ENCODE data around the gene COL5A2. TPM values are rescaled to one million over a fixed set of nuclear protein-coding genes. Genes with fewer than 3 reads are reported as not detected.

COL5A2 gene
- polyA plus RNA-seq, 1 donor from 2014 or later: 3.6 TPM

DNA sequence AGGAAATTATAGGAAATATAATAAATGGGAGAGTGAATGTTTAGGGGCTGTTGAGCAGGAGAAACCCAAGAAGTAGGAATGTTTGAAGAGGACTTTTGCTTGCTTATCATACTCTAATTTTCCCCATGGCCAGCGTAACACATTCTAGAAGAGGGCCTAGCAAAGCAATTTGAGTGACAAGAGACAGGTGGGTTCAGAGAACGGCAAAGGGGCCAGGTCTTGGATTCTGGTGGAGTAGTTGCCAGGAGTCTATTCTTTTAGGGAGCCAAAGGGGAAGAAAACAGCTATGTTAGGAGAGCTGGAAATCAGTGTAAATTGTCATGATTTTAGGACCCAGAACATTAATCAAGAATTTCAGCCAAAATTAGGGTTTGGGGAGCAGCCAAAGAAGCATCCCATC, 96.5 kb downstream of the COL5A2 start:
- Histone ChIP-seq H2AFZ (ENCODE audit: low read depth, low read length) (no peak overlapping the region), H3K79me2 (replicated peaks; ENCODE audit: insufficient read depth, low read length) (no peaks in the 10 kb centered on the region), H3K9me2 (ENCODE audit: insufficient read depth, low read length) (no peaks in the 10 kb centered on the region), H3K36me3 (ENCODE audit: insufficient read depth, low read length) (no peaks in the 10 kb centered on the region), H3K9me3 (ENCODE audit: low read length) (no peaks in the 10 kb centered on the region), H4K20me1 (ENCODE audit: insufficient read depth) (no peaks in the 10 kb centered on the region), H3K9ac (ENCODE audit: low read length) (no peak overlapping the region), H3K4me2 (ENCODE audit: low read length) (no peak overlapping the region), H3K27ac (ENCODE audit: low read length) (no peak overlapping the region), H3K27me3 (ENCODE audit: insufficient read depth, low read depth, low read length) (no peaks in the 10 kb centered on the region), H3K4me3 (ENCODE audit: low read length) (no peak overlapping the region), H3F3A (ENCODE audit: insufficient read depth, low read length, poor library complexity, severe bottlenecking) (no peaks in the 10 kb centered on the region)
- TF ChIP-seq RAD21 (conservative IDR thresholded peaks at IDR 0.05): no peak
- no peak for TF ChIP-seq SMC3 (conservative IDR thresholded peaks at IDR 0.05; ENCODE audit: poor library complexity)
- TF ChIP-seq, protein P1, sequence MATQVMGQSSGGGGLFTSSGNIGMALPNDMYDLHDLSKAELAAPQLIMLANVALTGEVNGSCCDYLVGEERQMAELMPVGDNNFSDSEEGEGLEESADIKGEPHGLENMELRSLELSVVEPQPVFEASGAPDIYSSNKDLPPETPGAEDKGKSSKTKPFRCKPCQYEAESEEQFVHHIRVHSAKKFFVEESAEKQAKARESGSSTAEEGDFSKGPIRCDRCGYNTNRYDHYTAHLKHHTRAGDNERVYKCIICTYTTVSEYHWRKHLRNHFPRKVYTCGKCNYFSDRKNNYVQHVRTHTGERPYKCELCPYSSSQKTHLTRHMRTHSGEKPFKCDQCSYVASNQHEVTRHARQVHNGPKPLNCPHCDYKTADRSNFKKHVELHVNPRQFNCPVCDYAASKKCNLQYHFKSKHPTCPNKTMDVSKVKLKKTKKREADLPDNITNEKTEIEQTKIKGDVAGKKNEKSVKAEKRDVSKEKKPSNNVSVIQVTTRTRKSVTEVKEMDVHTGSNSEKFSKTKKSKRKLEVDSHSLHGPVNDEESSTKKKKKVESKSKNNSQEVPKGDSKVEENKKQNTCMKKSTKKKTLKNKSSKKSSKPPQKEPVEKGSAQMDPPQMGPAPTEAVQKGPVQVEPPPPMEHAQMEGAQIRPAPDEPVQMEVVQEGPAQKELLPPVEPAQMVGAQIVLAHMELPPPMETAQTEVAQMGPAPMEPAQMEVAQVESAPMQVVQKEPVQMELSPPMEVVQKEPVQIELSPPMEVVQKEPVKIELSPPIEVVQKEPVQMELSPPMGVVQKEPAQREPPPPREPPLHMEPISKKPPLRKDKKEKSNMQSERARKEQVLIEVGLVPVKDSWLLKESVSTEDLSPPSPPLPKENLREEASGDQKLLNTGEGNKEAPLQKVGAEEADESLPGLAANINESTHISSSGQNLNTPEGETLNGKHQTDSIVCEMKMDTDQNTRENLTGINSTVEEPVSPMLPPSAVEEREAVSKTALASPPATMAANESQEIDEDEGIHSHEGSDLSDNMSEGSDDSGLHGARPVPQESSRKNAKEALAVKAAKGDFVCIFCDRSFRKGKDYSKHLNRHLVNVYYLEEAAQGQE (IDR thresholded peaks at IDR 0.05; ENCODE audit: borderline replicate concordance): no peak
- no peak for TF ChIP-seq POLR2AphosphoS5 (IDR thresholded peaks at IDR 0.05)
- no peak for TF ChIP-seq TAF1 (IDR thresholded peaks at IDR 0.05; ENCODE audit: low read depth)
- TF ChIP-seq, protein P2, sequence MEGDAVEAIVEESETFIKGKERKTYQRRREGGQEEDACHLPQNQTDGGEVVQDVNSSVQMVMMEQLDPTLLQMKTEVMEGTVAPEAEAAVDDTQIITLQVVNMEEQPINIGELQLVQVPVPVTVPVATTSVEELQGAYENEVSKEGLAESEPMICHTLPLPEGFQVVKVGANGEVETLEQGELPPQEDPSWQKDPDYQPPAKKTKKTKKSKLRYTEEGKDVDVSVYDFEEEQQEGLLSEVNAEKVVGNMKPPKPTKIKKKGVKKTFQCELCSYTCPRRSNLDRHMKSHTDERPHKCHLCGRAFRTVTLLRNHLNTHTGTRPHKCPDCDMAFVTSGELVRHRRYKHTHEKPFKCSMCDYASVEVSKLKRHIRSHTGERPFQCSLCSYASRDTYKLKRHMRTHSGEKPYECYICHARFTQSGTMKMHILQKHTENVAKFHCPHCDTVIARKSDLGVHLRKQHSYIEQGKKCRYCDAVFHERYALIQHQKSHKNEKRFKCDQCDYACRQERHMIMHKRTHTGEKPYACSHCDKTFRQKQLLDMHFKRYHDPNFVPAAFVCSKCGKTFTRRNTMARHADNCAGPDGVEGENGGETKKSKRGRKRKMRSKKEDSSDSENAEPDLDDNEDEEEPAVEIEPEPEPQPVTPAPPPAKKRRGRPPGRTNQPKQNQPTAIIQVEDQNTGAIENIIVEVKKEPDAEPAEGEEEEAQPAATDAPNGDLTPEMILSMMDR (IDR thresholded peaks at IDR 0.05; ENCODE audit: poor library complexity, severe bottlenecking): no peak
- no peak for TF ChIP-seq EZH2 (IDR thresholded peaks at IDR 0.05; ENCODE audit: borderline replicate concordance, insufficient read depth, low read length, poor library complexity, severe bottlenecking)
- no peak for TF ChIP-seq MXI1 (conservative IDR thresholded peaks at IDR 0.05; ENCODE audit: poor library complexity, severe bottlenecking)
- no peak for TF ChIP-seq EP300 (conservative IDR thresholded peaks at IDR 0.05; ENCODE audit: poor library complexity, severe bottlenecking)

DNA sequence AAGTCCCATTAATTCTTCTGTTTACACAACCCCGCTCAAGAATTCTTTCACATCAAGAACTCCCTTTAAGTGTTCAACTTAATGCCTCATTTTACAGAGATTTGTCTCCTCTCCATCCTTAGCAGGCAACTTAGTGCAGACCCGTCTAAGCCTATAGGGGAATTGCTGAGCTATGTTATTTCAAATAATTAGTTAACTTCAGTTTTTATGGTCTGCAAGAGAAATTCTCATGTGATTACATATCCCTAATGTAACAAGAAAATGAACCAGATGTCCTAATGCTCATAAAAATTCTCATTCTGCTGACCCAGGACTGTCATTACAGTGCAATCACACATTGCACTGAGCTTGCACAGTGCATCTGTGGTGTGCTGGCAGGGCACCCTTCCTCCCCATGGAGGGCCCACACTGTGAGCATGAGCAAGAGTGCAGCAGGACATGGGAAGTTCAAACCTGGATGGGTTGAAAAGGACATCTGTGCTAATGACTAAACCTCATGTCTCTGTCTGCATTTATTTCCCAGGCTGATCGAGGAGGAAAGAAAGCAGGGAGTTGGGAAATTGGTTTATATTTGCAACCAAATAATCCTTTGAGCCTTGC, 97.1 kb downstream of the COL5A2 start:
- no peak overlapping the region for H3K4me3 ChIP-seq (ENCODE audit: low read length)
- no peaks in the 10 kb centered on the region for H3K36me3 ChIP-seq (ENCODE audit: insufficient read depth, low read length)
- no peak overlapping the region for H3K4me2 ChIP-seq (ENCODE audit: low read length)
- TF ChIP-seq EZH2 (IDR thresholded peaks at IDR 0.05; ENCODE audit: borderline replicate concordance, insufficient read depth, low read length, poor library complexity, severe bottlenecking) (no peak), MXI1 (conservative IDR thresholded peaks at IDR 0.05; ENCODE audit: poor library complexity, severe bottlenecking) (no peak), POLR2AphosphoS5 (IDR thresholded peaks at IDR 0.05) (no peak), EP300 (conservative IDR thresholded peaks at IDR 0.05; ENCODE audit: poor library complexity, severe bottlenecking) (no peak), TAF1 (IDR thresholded peaks at IDR 0.05; ENCODE audit: low read depth) (no peak), RAD21 (conservative IDR thresholded peaks at IDR 0.05) (no peak), SMC3 (conservative IDR thresholded peaks at IDR 0.05; ENCODE audit: poor library complexity) (no peak)
- TF ChIP-seq, protein P1 (IDR thresholded peaks at IDR 0.05; ENCODE audit: borderline replicate concordance): no peak
- TF ChIP-seq, protein P2 (IDR thresholded peaks at IDR 0.05; ENCODE audit: poor library complexity, severe bottlenecking): no peak
- H3K9me2 ChIP-seq (ENCODE audit: insufficient read depth, low read length): no peaks in the 10 kb centered on the region
- no peaks in the 10 kb centered on the region for H3K79me2 ChIP-seq (replicated peaks; ENCODE audit: insufficient read depth, low read length)
- H2AFZ ChIP-seq (ENCODE audit: low read depth, low read length): no peak overlapping the region
- H3F3A ChIP-seq (ENCODE audit: insufficient read depth, low read length, poor library complexity, severe bottlenecking): no peaks in the 10 kb centered on the region
- H3K9ac ChIP-seq (ENCODE audit: low read length): no peak overlapping the region
- H3K27ac ChIP-seq (ENCODE audit: low read length): no peak overlapping the region
- no peaks in the 10 kb centered on the region for H3K27me3 ChIP-seq (ENCODE audit: insufficient read depth, low read depth, low read length)
- no peaks in the 10 kb centered on the region for H3K9me3 ChIP-seq (ENCODE audit: low read length)
- no peaks in the 10 kb centered on the region for H4K20me1 ChIP-seq (ENCODE audit: insufficient read depth)
